Pancreas (tissue), 10 donors: ENCODE results near the gene SRSF9. TPM values are rescaled to one million over a fixed set of nuclear protein-coding genes. Genes with fewer than 3 reads are reported as not detected.

Source experiments
- ATAC-seq, 4 donors: fragments of 200-7000 bp; cut with Tn5 transposase; one replicate each; pipeline versions ENCODE4 v1.8.0 to v1.9.1; 2020; ENCODE audit warnings: mild to moderate bottlenecking in 4 of 4, moderate library complexity in 4 of 4
- DNase-seq, 6 donors: peaks; one replicate each; pipeline ENCODE4 v3.0.0-alpha.2; 2020
- FAIRE-seq: peaks from 2 replicates; lab custom pipeline; 2012; peaks lifted over from hg19 to GRCh38; lab: Jason Lieb, UNC
- H3K27ac ChIP-seq, 4 donors: fragments of 200-600 bp; sonication (generic); 1 replicate in 3 of 4; 2 replicates in 1 of 4; pipeline versions ENCODE4 v1.5.0 to v1.8.0; 2020
- H3K27me3 ChIP-seq, 4 donors: fragments of 200-600 bp; one replicate each; pipeline ENCODE4 v1.8.0; 2021
- H3K36me3 ChIP-seq, 3 donors: fragments of 200-600 bp; sonication (generic) in 1 of 3; one replicate each; pipeline versions ENCODE4 v1.5.0 to v1.8.0; 2020 to 2021
- H3K4me1 ChIP-seq, 3 donors: fragments of 200-600 bp; one replicate each; pipeline ENCODE4 v1.8.0; 2021
- H3K4me3 ChIP-seq, 4 donors: fragments of 200-600 bp; sonication (generic) in 2 of 4; one replicate each; pipeline versions ENCODE4 v1.5.0 to v1.8.0; 2020 to 2021
- H3K9me3 ChIP-seq, 4 donors: fragments of 200-600 bp; one replicate each; pipeline ENCODE4 v1.8.0; 2021
- WGBS, 2 donors: extraction: QIAGEN DNeasy Blood & Tissue Kit; methylation state at CpG; one replicate each; pipeline ENCODE4 v1.1.7; 2013; 5-methylcytosine and 5-hydroxymethylcytosine counted together
- intact Hi-C, 3 donors: fragments of 100-400 bp; cut with DNase I; formaldehyde crosslinking; loops; one replicate each; pipeline versions ENCODE4 v1.11.1 to v1.14.2; 2022
- polyA plus RNA-seq, 2 donors: library from polyadenylated mRNA; stranded (reverse); fragments of 200-250 nt; gene quantifications; one replicate each; pipeline ENCODE4 v1.2.3, GENCODE V29; 2013
- total RNA-seq, 6 donors: library from RNA; stranded (reverse); fragmentation: NEBNext Ultra II Directional in 4 of 6; extraction: Animal tissue kit (Norgen Biotek cat#: 25700) in 4 of 6; gene quantifications; one replicate each; pipeline versions ENCODE4 v1.2.1 to v1.2.4, GENCODE V29; 2021 to 2023
- TF ChIP-seq, protein P1 (sequence below), 4 donors: fragments of 200-600 bp; sonication (generic) in 3 of 4; IDR thresholded peaks; one replicate each; pipeline versions ENCODE4 v1.5.0 to v1.8.0; 2021; ENCODE audit warnings: antibody characterized with exemption in 4 of 4
- donor health status: healthy with polysubstance abuse.
- donor health status: DM: no; HTN: no; CAD: no; lungs with moderate emphysema.
- donor health status: DM: no; HTN: no; CAD: no.
- donor health status: control.
- donor health status: control.
- donor health status: Bipolar disorder and iron deficiency.
- donor health status: DM: yes; HTN: yes; CAD: no.
- donor health status: DM: no; HTN: no; CAD: no.
- donor health status: DM: no; HTN: no; CAD: no.
- donor health status: DM: yes; HTN: yes; CAD: no.

SRSF9 gene
- total and polyA plus RNA-seq, 8 donors = 50.9 to 103 (median 79.5) TPM

DNA sequence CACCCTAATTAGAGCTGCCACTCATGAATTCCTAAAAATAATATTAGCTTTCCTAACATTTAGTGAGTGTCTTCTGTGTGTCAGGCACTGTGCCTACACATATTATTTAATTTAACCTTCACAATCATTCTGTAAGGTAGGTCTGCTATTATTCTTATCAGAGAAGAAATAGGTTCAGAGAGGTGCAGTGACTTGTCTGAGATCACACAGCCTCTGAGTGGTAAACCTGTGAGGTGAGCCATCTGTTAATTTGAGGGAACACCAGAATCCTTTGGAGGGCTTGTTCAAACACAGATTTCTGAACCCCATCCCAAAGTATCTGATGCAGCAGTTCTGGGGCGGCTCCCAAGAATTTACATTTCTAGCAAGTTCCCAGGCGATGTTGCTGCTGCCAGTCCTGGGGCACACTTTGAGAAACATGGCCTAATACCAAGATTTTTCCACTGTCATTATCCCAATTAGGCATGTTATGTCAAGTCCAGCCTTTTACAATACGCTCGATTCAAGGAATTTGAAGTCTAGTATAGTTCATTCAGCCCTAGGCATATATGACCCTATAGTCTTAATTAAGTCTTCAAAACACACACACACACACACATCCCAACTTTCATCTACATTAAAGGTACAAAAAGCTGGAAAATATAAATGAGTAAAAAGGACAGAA, 51.5 kb downstream of the SRSF9 start:
- Histone ChIP-seq H3K4me3 (no peak overlapping the region), H3K36me3 (no peaks in the 10 kb centered on the region), H3K27me3 (no peaks in the 10 kb centered on the region), H3K27ac (no peak overlapping the region), H3K4me1 (peaks cover 5 to 10% (median 9%) of the 10 kb centered on the region in 3 donors), H3K9me3 (no peaks in the 10 kb centered on the region)
- intact Hi-C loops = no loop called here
- FAIRE-seq (no peak), ATAC-seq (no peak), DNase-seq (no peak)
- WGBS, 2 donors = 93 to 96% methylated on average over 4 of the region's 4 CpGs
- TF ChIP-seq, protein P1, sequence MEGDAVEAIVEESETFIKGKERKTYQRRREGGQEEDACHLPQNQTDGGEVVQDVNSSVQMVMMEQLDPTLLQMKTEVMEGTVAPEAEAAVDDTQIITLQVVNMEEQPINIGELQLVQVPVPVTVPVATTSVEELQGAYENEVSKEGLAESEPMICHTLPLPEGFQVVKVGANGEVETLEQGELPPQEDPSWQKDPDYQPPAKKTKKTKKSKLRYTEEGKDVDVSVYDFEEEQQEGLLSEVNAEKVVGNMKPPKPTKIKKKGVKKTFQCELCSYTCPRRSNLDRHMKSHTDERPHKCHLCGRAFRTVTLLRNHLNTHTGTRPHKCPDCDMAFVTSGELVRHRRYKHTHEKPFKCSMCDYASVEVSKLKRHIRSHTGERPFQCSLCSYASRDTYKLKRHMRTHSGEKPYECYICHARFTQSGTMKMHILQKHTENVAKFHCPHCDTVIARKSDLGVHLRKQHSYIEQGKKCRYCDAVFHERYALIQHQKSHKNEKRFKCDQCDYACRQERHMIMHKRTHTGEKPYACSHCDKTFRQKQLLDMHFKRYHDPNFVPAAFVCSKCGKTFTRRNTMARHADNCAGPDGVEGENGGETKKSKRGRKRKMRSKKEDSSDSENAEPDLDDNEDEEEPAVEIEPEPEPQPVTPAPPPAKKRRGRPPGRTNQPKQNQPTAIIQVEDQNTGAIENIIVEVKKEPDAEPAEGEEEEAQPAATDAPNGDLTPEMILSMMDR (IDR thresholded peaks at IDR 0.05) = no peak

DNA sequence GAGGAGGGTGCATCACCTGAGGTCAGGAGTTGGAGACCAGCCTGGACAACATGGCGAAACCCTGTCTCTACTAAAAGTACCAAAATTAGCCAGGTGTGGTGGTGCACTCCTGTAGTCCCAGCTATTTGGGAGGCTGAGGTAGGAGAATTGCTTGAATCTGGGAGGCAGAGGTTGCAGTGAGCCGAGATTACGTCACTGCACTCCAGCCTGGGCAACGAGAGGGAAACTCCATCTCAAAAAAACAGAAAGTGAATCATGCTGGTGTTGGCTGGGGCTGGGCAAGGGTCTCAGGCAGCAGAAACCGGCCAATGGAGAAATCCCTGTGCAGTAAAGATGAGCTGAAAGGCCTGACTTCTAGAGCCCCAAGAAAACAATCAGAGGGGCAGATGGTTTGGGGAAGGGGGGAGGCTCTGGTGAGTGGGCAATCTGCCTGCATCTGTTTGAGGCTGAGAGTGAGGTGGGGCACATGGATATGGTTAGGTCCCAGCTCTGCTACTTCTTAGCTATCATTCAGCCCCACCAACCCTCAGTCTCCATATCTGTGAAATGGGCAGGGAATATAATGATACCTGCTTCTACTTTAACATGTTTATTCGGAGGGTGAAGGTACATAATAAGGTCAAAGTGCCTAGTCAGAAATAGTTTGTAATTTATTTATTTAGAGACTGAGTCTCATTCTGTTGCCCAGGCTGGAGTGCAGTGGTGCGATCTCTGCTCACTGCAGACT, 52.9 kb downstream of the SRSF9 start:
- 84 to 86% methylated on average over 7 of the region's 7 CpGs for WGBS, 2 donors

DNA sequence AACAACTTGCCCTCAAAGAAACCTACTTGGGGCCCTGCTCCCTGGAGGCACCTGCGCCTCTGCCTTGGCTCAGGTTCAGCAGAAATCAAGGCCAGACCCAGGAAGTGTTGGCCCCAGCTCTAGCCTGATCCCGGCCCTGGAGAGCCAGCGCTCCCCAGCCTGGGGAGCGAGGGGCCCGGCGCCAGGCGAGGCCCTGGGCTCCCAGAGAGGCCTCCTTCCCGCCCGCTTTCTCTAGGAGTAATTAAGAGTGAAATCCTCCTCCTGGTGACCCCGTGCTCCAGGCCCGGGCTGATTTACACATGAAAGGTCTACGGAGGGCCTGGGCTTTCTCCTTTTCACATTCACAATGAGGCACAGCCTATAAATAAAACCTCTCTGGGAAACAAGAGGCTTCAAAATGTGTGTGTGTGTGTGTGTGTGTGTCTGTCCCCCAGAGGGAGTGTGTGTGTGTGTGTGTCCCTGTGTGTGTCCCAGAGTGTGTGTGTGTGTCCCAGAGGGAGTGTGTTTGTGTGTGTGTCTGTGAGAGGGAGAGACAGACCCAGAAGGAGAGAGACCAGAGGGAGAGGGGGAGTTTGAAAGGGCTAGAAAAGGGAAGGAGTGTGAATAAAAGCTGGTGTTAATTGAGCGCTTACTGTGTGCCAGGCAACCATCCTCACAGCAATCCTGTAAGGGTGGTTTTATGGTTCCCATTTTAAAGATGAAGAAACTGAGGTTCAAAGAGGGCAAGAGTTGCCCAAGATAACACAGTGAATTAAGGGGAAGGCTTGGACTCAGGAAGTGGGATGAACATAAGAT, 55.5 kb downstream of the SRSF9 start:
- peak; percentile 97 to 100 (median 99) for ATAC-seq
- peak; percentile 73 to 88 (median 78) for DNase-seq
- intact Hi-C loops = no loop called here

More for the DNA sequence above, 52.9 kb downstream of the SRSF9 start:
- Histone ChIP-seq H3K4me1 (peaks cover 5 to 11% (median 9%) of the 10 kb centered on the region in 3 donors), H3K27me3 (no peaks in the 10 kb centered on the region), H3K36me3 (no peaks in the 10 kb centered on the region), H3K27ac (no peak overlapping the region), H3K4me3 (no peak overlapping the region), H3K9me3 (no peaks in the 10 kb centered on the region)
- DNase-seq (no peak), ATAC-seq (no peak), FAIRE-seq (no peak)
- intact Hi-C loops = no loop called here
- TF ChIP-seq, protein P1 (IDR thresholded peaks at IDR 0.05) = no peak

DNA sequence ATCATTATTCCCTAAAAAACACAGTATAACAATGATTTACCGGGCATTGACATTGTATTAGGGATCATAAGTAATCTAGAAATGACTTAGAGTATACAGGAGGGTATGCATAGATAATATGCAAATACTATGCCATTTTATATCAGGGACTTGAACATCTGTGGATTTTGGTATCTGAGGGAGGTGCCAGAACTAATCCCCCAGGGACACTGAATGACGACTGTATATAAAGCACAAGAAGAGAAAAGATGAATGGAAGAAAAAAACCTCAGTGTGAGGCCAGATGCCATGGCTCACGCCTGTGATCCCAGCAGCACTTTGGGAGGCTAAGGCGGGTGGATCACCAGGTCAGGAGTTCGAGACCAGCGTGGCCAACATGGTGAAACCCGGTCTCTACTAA, 57.1 kb downstream of the SRSF9 start:
- TF ChIP-seq, protein P1 (IDR thresholded peaks at IDR 0.05) = no peak
- intact Hi-C loops = no loop called here
- FAIRE-seq = no peak
- 86 to 89% methylated on average over 7 of the region's 7 CpGs for WGBS, 2 donors
- H3K27me3 ChIP-seq = no peaks in the 10 kb centered on the region
- H3K4me3 ChIP-seq = no peak overlapping the region
- H3K36me3 ChIP-seq = no peaks in the 10 kb centered on the region
- H3K27ac ChIP-seq = no peak overlapping the region
- peaks cover 5 to 11% (median 9%) of the 10 kb centered on the region in 3 donors for H3K4me1 ChIP-seq
- ATAC-seq = no peak
- DNase-seq = no peak
- H3K9me3 ChIP-seq = no peaks in the 10 kb centered on the region

More for the DNA sequence above, 55.5 kb downstream of the SRSF9 start:
- no peak for FAIRE-seq
- TF ChIP-seq, protein P1 (IDR thresholded peaks at IDR 0.05) = no peak
- no peaks in the 10 kb centered on the region for H3K36me3 ChIP-seq
- peaks cover 5 to 11% (median 9%) of the 10 kb centered on the region in 3 donors for H3K4me1 ChIP-seq
- peak overlapping the region; percentile 50 to 64 (median 60) for H3K27ac ChIP-seq
- no peaks in the 10 kb centered on the region for H3K9me3 ChIP-seq
- H3K4me3 ChIP-seq = no peak overlapping the region
- 15 to 19% methylated on average over 13 of the region's 13 CpGs for WGBS, 2 donors
- no peaks in the 10 kb centered on the region for H3K27me3 ChIP-seq

Other genes with a start within 250 kb of the SRSF9 start
- gene PXN, start 204.0 kb downstream of the SRSF9 start, total RNA-seq = 10 to 100 TPM; 20.9 to 37.5 (median 26.2) TPM
- 10 to 100 TPM; 45.4 to 59.0 TPM for gene PXN, start 204.0 kb downstream of the SRSF9 start, polyA plus RNA-seq
- gene RNU4-2, start 177.8 kb downstream of the SRSF9 start, total RNA-seq = 1,000 to 10,000 TPM; 3,497 to 6,395 (median 4,297) TPM
- gene RNU4-2, start 177.8 kb downstream of the SRSF9 start, polyA plus RNA-seq = not detected
- gene RNU4-1, start 176.5 kb downstream of the SRSF9 start, total RNA-seq = 1,000 to 10,000 TPM in 5 of 6 donors, 100 to 1,000 TPM in 1; 597 to 2,620 (median 1,226) TPM
- gene RNU4-1, start 176.5 kb downstream of the SRSF9 start, polyA plus RNA-seq = not detected
- 1 to 10 TPM in 4 of 6 donors, under 1 TPM in 2; 0.56 to 2.4 (median 1.3) TPM for gene SIRT4, start 167.4 kb downstream of the SRSF9 start, total RNA-seq
- 1 to 10 TPM; 1.4 to 2.1 TPM for gene SIRT4, start 167.4 kb downstream of the SRSF9 start, polyA plus RNA-seq
- gene PLA2G1B, start 142.0 kb downstream of the SRSF9 start, total RNA-seq = over 10,000 TPM in 2 of 6 donors, 1,000 to 10,000 TPM in 4; 4,900 to 12,528 (median 8,049) TPM
- gene PLA2G1B, start 142.0 kb downstream of the SRSF9 start, polyA plus RNA-seq = 1,000 to 10,000 TPM; 7,592 to 7,821 TPM
- 1 to 10 TPM; 3.0 to 6.0 (median 4.8) TPM for gene MSI1, start 100.6 kb downstream of the SRSF9 start, total RNA-seq
- 1 to 10 TPM; 3.0 to 4.8 TPM for gene MSI1, start 100.6 kb downstream of the SRSF9 start, polyA plus RNA-seq
- 100 to 1,000 TPM; 118 to 149 (median 137) TPM for gene COX6A1, start 31.6 kb downstream of the SRSF9 start, total RNA-seq
- 100 to 1,000 TPM; 296 to 324 TPM for gene COX6A1, start 31.6 kb downstream of the SRSF9 start, polyA plus RNA-seq
- gene TRIAP1, start 23.4 kb downstream of the SRSF9 start, total RNA-seq = 10 to 100 TPM; 13.9 to 25.8 (median 15.4) TPM
- 10 to 100 TPM; 16.3 to 23.8 TPM for gene TRIAP1, start 23.4 kb downstream of the SRSF9 start, polyA plus RNA-seq
- gene GATC, start 23.3 kb downstream of the SRSF9 start, total RNA-seq = 10 to 100 TPM; 18.3 to 32.7 (median 27.6) TPM
- 10 to 100 TPM in 1 of 2 donors, 1 to 10 TPM in 1; 8.6 to 12.3 TPM for gene GATC, start 23.3 kb downstream of the SRSF9 start, polyA plus RNA-seq
- 100 to 1,000 TPM in 3 of 6 donors, 10 to 100 TPM in 3; 57.7 to 154 (median 94.9) TPM for gene DYNLL1, start 26.4 kb upstream of the SRSF9 start, total RNA-seq
- 100 to 1,000 TPM; 143 to 249 TPM for gene DYNLL1, start 26.4 kb upstream of the SRSF9 start, polyA plus RNA-seq
- 10 to 100 TPM in 5 of 6 donors, 1 to 10 TPM in 1; 7.2 to 16.1 (median 11.6) TPM for gene COQ5, start 59.4 kb upstream of the SRSF9 start, total RNA-seq
- gene COQ5, start 59.4 kb upstream of the SRSF9 start, polyA plus RNA-seq = 10 to 100 TPM; 17.0 to 24.3 TPM
- gene RNF10, start 64.6 kb upstream of the SRSF9 start, total RNA-seq = 100 to 1,000 TPM in 3 of 6 donors, 10 to 100 TPM in 3; 92.5 to 151 (median 98.6) TPM
- gene RNF10, start 64.6 kb upstream of the SRSF9 start, polyA plus RNA-seq = 100 to 1,000 TPM; 120 to 127 TPM
- gene POP5, start 111.7 kb upstream of the SRSF9 start, total RNA-seq = 10 to 100 TPM; 10.5 to 23.5 (median 14.7) TPM
- 10 to 100 TPM; 54.4 to 66.7 TPM for gene POP5, start 111.7 kb upstream of the SRSF9 start, polyA plus RNA-seq
- under 1 TPM; 0.12 to 0.87 (median 0.46) TPM for gene CABP1, start 170.9 kb upstream of the SRSF9 start, total RNA-seq
- 1 to 10 TPM; 3.3 to 5.7 TPM for gene CABP1, start 170.9 kb upstream of the SRSF9 start, polyA plus RNA-seq
- gene MLEC, start 217.4 kb upstream of the SRSF9 start, total RNA-seq = 100 to 1,000 TPM in 3 of 6 donors, 10 to 100 TPM in 3; 66.8 to 124 (median 100) TPM
- gene MLEC, start 217.4 kb upstream of the SRSF9 start, polyA plus RNA-seq = 10 to 100 TPM; 25.8 to 33.6 TPM
- gene UNC119B, start 240.7 kb upstream of the SRSF9 start, total RNA-seq = 10 to 100 TPM; 11.8 to 18.9 (median 15.3) TPM
- 10 to 100 TPM in 1 of 2 donors, 1 to 10 TPM in 1; 6.6 to 14.4 TPM for gene UNC119B, start 240.7 kb upstream of the SRSF9 start, polyA plus RNA-seq